ENCODE measurements around the gene TCF4. TPM values are rescaled to one million over a fixed set of nuclear protein-coding genes. Genes with fewer than 3 reads are reported as not detected.
A peak's percentile ranks its signal among the peaks of the same experiment; 100 is the strongest.

Gene TCF4
- total and polyA plus RNA-seq, 7 donors = 8.6 to 68.9 (median 36.8) TPM

- Histone ChIP-seq H3K27me3 (ENCODE audit: insufficient read depth in 3 of 3, low read length in 2 of 3) (no peaks in the 10 kb centered on the region), H3K9me3 (no peaks in the 10 kb centered on the region), H3K4me1 (peaks cover 58% of the 10 kb centered on the region), H3K27ac (peak overlapping the region; percentile 30), H3K36me3 (ENCODE audit: insufficient read depth in 1 of 2, low read depth in 1 of 2) (no peaks in the 10 kb centered on the region), H3K4me3 (no peak overlapping the region)
- 21 to 37% (median 30%) methylated on average over 1 of the region's 1 CpG for WGBS, 3 donors
- no peak for TF ChIP-seq CTCF (IDR thresholded peaks at IDR 0.05)
- DNase-seq = no peak
- peak; percentile 54 to 77 (median 59) for ATAC-seq
- intact Hi-C loops (cut with DNase I) = no loop called here
Observed at GRCh38 chr18:55452123-55452611, 135.8 kb downstream of the TCF4 start.

- Histone ChIP-seq H3K4me3 (no peak overlapping the region), H3K27me3 (ENCODE audit: insufficient read depth in 3 of 3, low read length in 2 of 3) (no peaks in the 10 kb centered on the region), H3K27ac (no peak overlapping the region), H3K4me1 (peaks cover 45% of the 10 kb centered on the region), H3K36me3 (ENCODE audit: insufficient read depth in 1 of 2, low read depth in 1 of 2) (no peaks in the 10 kb centered on the region), H3K9me3 (peaks cover 7% of the 10 kb centered on the region)
- ATAC-seq (peak in 1 of 4 donors; percentile 46), DNase-seq (no peak)
- no peak for TF ChIP-seq CTCF (IDR thresholded peaks at IDR 0.05)
- WGBS, 3 donors = 37 to 56% (median 46%) methylated on average over 8 of the region's 8 CpGs
- intact Hi-C loops (cut with DNase I) = no loop called here
Observed at GRCh38 chr18:55449412-55450140, 138.4 kb downstream of the TCF4 start.

- intact Hi-C loops (cut with DNase I) = no loop called here
- TF ChIP-seq CTCF (IDR thresholded peaks at IDR 0.05) = no peak
- Histone ChIP-seq H3K4me3 (no peak overlapping the region), H3K36me3 (ENCODE audit: insufficient read depth in 1 of 2, low read depth in 1 of 2) (no peaks in the 10 kb centered on the region), H3K27me3 (ENCODE audit: insufficient read depth in 3 of 3, low read length in 2 of 3) (no peaks in the 10 kb centered on the region), H3K9me3 (peaks cover 7% of the 10 kb centered on the region), H3K4me1 (peaks cover 45% of the 10 kb centered on the region), H3K27ac (no peak overlapping the region)
- WGBS, 3 donors = 75 to 79% (median 78%) methylated on average over 4 of the region's 4 CpGs
- no peak for DNase-seq
- ATAC-seq = no peak
Observed at GRCh38 chr18:55448420-55448819, 139.6 kb downstream of the TCF4 start.

GRCh38 chr18:55447672-55448018, 140.3 kb downstream of the TCF4 start:
- Histone ChIP-seq H3K4me3 (no peak overlapping the region), H3K27ac (no peak overlapping the region), H3K27me3 (ENCODE audit: insufficient read depth in 3 of 3, low read length in 2 of 3) (no peaks in the 10 kb centered on the region), H3K9me3 (peaks cover 7% of the 10 kb centered on the region), H3K36me3 (ENCODE audit: insufficient read depth in 1 of 2, low read depth in 1 of 2) (no peaks in the 10 kb centered on the region), H3K4me1 (peaks cover 51% of the 10 kb centered on the region)
- TF ChIP-seq CTCF (IDR thresholded peaks at IDR 0.05) = no peak
- intact Hi-C loops (cut with DNase I) = no loop called here
- ATAC-seq (no peak), DNase-seq (no peak)
- 88 to 94% (median 93%) methylated on average over 3 of the region's 3 CpGs for WGBS, 3 donors

All from psoas muscle (tissue), 8 donors.